GM18526 (cell line): ENCODE data around the gene COL13A1.

Source experiments
- POLR2A ChIP-seq: IDR thresholded peaks from 3 replicates; pipeline ENCODE4 v1.6.1; 2011; ENCODE audit not compliant: insufficient read length; ENCODE audit errors: extremely low read depth

Gene COL13A1

GRCh38 chr10:69957886-69958555 is 156.3 kb downstream of the COL13A1 start:
- no peak for TF ChIP-seq POLR2A

DNA sequence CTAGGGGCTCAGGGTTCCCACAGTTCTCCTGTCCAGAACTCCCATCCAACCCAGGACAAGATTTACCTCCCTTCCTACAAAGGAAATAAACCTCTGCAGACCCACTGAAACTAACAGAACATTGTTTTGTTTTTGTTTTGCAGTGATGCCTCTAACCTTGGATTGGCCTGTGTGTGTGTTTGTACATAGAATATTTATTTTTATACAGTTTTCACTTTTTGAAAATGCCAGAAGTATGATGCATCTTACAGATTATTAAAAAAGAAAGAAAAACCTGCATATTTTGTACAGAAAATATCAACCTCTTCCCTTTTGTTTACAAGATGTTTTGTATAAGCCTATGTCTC is 156.8 kb downstream of the COL13A1 start:
- TF ChIP-seq POLR2A = no peak

DNA sequence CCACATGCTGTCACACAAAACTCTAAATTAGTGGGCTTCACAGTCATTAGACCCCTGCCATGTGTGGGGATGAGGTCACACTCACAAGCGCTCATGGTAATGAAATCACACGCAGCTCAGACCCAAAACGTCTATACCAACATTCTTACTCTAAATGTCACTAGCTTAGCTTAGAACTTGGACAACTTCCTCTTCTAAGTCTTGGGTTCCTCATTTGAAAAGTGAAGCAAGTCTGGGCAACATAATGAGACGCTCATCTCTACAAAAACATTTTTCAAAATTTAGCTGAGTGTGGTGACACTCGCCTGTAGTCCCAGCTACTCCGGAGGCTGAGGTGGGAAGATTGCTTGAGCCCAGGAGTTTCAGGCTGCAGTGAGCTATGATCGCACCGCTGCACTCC is 158.2 kb downstream of the COL13A1 start:
- TF ChIP-seq POLR2A = no peak

DNA sequence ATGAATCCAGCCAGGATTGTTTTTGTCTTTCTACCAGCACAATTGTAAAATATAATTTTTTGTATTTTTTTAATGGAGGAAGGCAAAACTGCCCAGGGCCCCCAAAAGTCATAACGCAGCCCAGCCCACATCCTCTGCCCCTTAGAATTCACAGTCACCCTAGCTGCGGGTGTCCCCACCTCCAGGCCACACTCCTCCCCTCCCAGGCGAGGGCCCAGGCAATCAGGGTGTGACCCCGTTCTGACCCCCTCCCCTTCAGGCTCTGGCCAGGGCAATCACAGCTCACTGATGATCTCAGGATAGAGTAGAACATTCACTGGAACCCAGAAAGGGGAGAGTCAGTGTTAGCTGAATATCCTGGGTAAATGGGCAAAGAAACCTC is 158.9 kb downstream of the COL13A1 start:
- TF ChIP-seq POLR2A = no peak

- no peak for TF ChIP-seq POLR2A
Observed at GRCh38 chr10:69960988-69961880, 159.5 kb downstream of the COL13A1 start.

DNA sequence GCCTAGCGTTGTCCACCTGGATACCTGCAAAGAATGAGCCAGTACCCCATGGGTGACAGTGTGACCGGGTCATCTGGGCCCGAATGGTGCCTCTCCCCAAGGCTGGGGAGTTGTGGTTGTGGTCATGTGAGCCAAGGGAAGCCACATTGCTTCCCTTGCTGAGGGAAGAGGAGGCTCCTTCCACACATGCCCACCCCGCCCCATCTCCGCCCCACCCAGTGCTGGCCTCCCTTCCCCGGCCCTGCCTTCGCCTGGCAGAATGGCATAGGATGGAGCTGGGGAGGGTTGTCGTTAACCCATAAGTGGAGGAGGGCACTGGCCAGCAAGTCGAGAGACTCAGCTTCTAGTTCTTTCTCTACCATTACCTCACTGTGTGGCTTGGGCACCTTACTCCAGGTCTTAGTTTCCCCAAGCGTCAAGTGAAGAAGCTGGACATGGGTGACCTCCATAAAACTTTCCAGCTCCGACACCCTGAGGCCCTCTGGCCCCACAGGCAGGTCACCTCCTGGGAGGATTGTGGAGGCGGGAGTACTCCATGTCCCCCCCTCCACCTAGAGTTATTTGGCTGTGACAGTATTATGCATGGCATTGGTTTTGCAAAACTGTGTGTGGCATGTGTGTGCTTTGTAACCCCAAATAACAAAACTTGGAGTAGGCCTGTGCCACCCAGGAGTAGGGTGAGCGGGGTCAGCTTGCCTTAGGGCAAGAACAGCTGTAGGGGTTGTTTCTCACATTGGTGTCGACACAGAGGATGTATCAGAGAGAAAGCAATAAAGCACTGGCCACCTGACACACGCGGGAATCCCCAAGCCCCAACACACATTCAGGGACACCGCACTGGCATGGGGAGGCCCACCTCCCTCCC is 160.4 kb downstream of the COL13A1 start:
- no peak for TF ChIP-seq POLR2A

DNA sequence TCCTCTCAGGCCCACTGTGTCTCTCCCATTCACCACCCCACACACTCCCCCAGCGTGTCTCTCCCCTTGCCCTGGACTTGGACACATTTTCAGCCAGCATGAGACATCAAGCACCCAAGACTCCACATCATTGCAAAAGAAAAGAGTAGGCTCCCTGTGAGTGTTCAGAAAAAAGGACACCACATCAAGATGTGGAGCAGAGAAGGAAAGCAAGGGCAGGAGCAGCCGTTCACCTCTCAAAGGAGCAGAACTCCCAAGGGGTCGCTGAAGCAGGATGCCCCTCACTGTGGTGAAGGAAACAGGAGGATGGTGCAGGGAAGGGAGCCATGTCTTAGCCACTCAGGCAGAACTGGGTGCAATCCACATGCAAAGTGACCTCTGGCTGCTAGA is 161.0 kb downstream of the COL13A1 start:
- no peak for TF ChIP-seq POLR2A

DNA sequence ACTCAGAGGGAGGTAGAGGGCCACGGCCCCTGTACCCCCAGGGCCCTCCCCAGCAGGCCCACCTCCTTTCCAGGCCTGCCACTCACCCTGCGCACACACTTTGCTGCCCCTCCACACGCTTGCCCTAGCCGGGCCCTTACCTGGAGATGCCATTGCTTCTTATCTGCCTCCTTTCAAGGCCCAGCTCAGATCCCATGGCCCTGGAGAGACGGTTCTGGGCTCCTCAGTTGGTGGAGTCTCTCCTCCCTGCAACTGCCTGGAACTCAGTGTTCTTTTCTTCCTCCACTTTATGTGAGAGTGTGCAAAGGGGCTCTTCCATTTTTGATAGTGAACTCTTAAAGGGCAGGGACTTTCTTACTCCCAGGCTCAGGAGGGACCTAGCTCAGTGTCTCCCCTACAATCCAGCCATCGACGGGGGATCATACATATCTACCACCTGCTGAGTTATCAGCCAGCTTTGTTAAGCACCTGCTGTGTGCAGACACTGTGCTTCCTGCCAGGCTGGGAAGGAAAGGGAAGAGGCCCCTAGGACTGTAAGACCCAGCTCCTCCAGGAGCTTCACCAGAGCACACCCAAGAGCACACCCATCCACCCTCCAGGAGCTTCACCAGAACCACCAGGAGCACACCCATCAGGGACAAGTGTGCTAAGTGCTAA is 161.6 kb downstream of the COL13A1 start:
- TF ChIP-seq POLR2A = no peak

- TF ChIP-seq POLR2A = no peak
Observed at GRCh38 chr10:69963835-69964710, 162.4 kb downstream of the COL13A1 start.

GRCh38 chr10:69965086-69965485 is 163.4 kb downstream of the COL13A1 start:
- TF ChIP-seq POLR2A = no peak

DNA sequence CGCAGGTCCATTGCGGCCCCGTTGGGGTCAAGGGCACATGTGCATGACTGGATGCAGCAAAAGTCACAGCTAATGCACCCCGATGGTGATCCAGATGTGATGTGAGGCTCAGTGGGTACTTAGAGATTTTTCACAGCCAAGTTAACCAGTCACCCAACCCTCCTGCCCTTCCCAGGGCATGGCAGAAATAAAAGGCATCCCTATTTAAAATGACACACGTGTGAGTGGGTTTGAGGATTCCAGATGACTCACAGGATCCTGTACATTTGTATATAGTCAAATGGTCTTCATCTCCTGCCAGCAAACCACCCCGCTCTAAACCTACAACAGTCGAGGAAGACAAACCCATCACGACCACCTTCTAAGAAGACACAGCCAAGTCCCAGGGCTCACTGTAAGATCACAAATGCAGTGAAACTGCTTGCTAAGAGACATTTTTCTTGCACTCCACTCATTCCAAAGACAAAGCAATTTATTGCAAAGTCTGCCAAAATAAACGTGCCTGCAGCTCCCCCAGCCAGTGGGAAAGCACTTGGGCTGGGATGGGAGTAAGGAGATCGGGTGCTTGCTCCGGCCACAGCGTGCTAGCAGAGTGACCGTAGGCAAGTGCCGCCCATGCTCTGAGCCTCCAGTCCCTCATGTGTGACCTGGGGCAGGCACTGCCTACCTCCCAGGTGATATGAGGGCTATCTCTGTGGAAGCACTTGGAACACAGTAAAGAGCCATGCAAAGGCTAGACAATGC is 164.4 kb downstream of the COL13A1 start:
- no peak for TF ChIP-seq POLR2A

DNA sequence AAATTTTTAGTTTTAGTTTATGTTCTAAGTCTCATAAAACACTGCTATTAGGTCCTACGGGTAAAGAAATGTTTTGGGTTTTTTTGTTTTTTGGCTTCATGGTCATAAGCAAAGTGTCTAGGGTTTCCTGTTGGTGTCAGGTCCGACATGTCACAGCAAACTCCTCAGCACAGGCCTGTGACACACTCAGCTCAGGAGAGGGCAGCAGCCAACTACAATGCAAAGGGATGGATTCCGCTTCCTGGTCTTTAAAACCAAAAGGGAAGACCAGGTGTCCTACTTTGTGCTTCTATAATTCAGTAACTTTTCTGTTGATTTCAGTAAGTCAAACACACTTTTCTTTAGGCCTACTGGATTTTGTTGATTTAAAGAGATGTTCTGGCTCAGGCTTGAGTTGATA is 167.1 kb downstream of the COL13A1 start:
- no peak for TF ChIP-seq POLR2A

- TF ChIP-seq POLR2A = no peak
Observed at GRCh38 chr10:69969977-69970376, 168.3 kb downstream of the COL13A1 start.

DNA sequence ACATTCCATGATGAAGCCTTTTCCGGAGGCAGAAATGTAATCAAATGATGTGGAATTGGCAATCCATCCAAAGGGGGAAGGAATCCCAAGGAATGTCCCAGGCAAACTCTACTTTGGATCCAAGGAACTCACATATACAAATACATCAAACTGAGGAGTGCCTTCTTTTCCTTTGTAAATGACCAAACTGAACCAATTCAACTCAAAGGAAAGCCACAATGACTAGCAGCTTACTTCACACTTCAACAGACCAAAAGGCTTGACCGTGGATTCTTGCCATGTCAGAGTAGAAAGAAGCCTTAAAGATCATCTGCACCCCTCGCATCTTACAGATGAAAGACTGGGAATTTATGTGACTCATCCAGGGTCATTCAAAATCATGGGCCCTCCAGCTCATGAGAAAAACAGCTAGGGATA is 171.3 kb downstream of the COL13A1 start:
- TF ChIP-seq POLR2A = no peak

DNA sequence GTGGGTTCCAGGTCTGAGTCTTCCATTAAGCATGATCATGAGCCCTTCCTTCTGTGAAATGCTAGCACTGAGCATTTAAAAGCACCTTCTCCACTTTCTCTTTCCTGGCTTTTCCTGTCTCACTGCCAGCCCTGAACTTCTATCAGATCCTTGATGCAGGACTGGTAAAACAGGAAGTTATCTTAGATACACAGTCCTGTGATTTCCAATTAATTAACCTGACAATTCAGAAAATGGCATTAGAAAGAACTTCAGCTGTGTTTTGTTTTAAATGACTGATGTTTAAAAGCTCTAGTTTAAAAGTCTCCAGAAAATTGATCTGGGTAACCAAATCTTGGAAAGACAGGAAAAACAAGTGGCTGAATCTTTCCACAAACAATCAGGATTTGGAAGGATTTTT is 172.0 kb downstream of the COL13A1 start:
- no peak for TF ChIP-seq POLR2A
